ENCODE data around the gene DARS2. TPM values are rescaled to one million over a fixed set of nuclear protein-coding genes. Genes with fewer than 3 reads are reported as not detected.

The DARS2 gene
- total and polyA plus RNA-seq, 2 of the 4 experiments (the other 2 are of a cell fraction): 14.8 to 18.8 TPM

GRCh38 chr1:173889885-173890284, 65.4 kb downstream of the DARS2 start:
- no peak overlapping the region for H3K14ac ChIP-seq (replicated peaks; ENCODE audit: low read depth, low read length)
- no peak overlapping the region for H2BK15ac ChIP-seq (ENCODE audit: low read depth, low read length)
- H4K91ac ChIP-seq (ENCODE audit: insufficient read depth, low read depth, low read length): no peak overlapping the region
- H3K4ac ChIP-seq (ENCODE audit: low read depth, low read length): no peak overlapping the region
- H2AK5ac ChIP-seq (ENCODE audit: low read depth, low read length): no peak overlapping the region
- DNase-seq: no peak
- intact Hi-C loops (cut with micrococcal nuclease) (no loop called here), dilution Hi-C loops (cut with HindIII; ENCODE audit: low sequenced_read_pairs, unreplicated experiment) (no loop called here), in situ Hi-C loops (cut with MboI; ENCODE audit: low sequenced_read_pairs) (no loop called here)
- no peak overlapping the region for H2AK9ac ChIP-seq (replicated peaks; ENCODE audit: low read depth, low read length, poor library complexity)
- BruUV-seq (replicated peaks): no TSS peak
- H3K9me3 ChIP-seq (ENCODE audit: control insufficient read depth, insufficient read depth, low read length): no peaks in the 10 kb centered on the region
- peaks cover 15% of the 10 kb centered on the region for H3K36me3 ChIP-seq (ENCODE audit: control insufficient read depth, insufficient read depth, low read length)
- no peak overlapping the region for H3K4me2 ChIP-seq (ENCODE audit: low read depth, low read length)
- H3K79me1 ChIP-seq (ENCODE audit: low read depth in 1 of 2, low read length in 2 of 2): peaks cover 0 to 4% of the 10 kb centered on the region in 2 experiments; a peak in 1 of 4 replicates
- no peak overlapping the region for H2BK120ac ChIP-seq (ENCODE audit: low read depth, low read length)
- ATAC-seq (ENCODE audit: low read depth): no peak
- H3K18ac ChIP-seq (ENCODE audit: low read depth, low read length): no peak overlapping the region
- no peak for TF ChIP-seq RAD21 (IDR thresholded peaks at IDR 0.05; ENCODE audit: low read length)
- no peak for TF ChIP-seq MAZ (IDR thresholded peaks at IDR 0.05; ENCODE audit: borderline replicate concordance, low read depth, low read length)
- TF ChIP-seq MAFK (IDR thresholded peaks at IDR 0.05; ENCODE audit: low read depth, low read length): no peak
- TF ChIP-seq CEBPB (IDR thresholded peaks at IDR 0.05; ENCODE audit: low read depth, low read length): no peak
- no peak for TF ChIP-seq CHD1 (IDR thresholded peaks at IDR 0.05; ENCODE audit: low read depth, low read length)
- no peak for TF ChIP-seq MXI1 (IDR thresholded peaks at IDR 0.05; ENCODE audit: borderline replicate concordance, low read depth, low read length)
- no peak for TF ChIP-seq BHLHE40 (IDR thresholded peaks at IDR 0.05; ENCODE audit: low read depth, low read length)
- no peak for TF ChIP-seq RFX5 (IDR thresholded peaks at IDR 0.05; ENCODE audit: low read depth, low read length)
- TF ChIP-seq NFE2L2 (IDR thresholded peaks at IDR 0.05; ENCODE audit: low read depth, low read length): no peak
- TF ChIP-seq POLR2A (IDR thresholded peaks at IDR 0.05; ENCODE audit: low read depth, low read length): no peak
- no peak for TF ChIP-seq FOS (IDR thresholded peaks at IDR 0.05; ENCODE audit: low read depth, low read length)
- no peak for TF ChIP-seq SMC3 (IDR thresholded peaks at IDR 0.05; ENCODE audit: low read depth, low read length)
- no peak for TF ChIP-seq RCOR1 (IDR thresholded peaks at IDR 0.05; ENCODE audit: insufficient replicate concordance, low read length)
- no peak for TF ChIP-seq ELK1 (IDR thresholded peaks at IDR 0.05; ENCODE audit: borderline replicate concordance, low read depth, low read length)
- TF ChIP-seq, protein P1, sequence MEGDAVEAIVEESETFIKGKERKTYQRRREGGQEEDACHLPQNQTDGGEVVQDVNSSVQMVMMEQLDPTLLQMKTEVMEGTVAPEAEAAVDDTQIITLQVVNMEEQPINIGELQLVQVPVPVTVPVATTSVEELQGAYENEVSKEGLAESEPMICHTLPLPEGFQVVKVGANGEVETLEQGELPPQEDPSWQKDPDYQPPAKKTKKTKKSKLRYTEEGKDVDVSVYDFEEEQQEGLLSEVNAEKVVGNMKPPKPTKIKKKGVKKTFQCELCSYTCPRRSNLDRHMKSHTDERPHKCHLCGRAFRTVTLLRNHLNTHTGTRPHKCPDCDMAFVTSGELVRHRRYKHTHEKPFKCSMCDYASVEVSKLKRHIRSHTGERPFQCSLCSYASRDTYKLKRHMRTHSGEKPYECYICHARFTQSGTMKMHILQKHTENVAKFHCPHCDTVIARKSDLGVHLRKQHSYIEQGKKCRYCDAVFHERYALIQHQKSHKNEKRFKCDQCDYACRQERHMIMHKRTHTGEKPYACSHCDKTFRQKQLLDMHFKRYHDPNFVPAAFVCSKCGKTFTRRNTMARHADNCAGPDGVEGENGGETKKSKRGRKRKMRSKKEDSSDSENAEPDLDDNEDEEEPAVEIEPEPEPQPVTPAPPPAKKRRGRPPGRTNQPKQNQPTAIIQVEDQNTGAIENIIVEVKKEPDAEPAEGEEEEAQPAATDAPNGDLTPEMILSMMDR (conservative IDR thresholded peaks at IDR 0.05; ENCODE audit: low read depth, low read length): no peak
- TF ChIP-seq, protein P2, sequence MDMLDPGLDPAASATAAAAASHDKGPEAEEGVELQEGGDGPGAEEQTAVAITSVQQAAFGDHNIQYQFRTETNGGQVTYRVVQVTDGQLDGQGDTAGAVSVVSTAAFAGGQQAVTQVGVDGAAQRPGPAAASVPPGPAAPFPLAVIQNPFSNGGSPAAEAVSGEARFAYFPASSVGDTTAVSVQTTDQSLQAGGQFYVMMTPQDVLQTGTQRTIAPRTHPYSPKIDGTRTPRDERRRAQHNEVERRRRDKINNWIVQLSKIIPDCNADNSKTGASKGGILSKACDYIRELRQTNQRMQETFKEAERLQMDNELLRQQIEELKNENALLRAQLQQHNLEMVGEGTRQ (IDR thresholded peaks at IDR 0.05; ENCODE audit: low read depth, low read length): no peak
- no peak overlapping the region for H4K8ac ChIP-seq (ENCODE audit: low read depth in 2 of 2, low read length in 2 of 2)
- H3K4me1 ChIP-seq (ENCODE audit: control insufficient read depth, insufficient read depth, low read length): no peaks in the 10 kb centered on the region
- WGBS, 2 experiments (ENCODE audit: extremely low coverage in 2 of 2, insufficient read length in 1 of 2): no CpG with 5 or more reads among the region's 2 CpGs
- H3K9ac ChIP-seq (ENCODE audit: low read depth, low read length): no peak overlapping the region
- no peak overlapping the region for H3K27ac ChIP-seq (ENCODE audit: insufficient read depth, low read length)
- H2BK5ac ChIP-seq (ENCODE audit: low read depth, low read length, poor library complexity, severe bottlenecking): no peak overlapping the region
- no peaks in the 10 kb centered on the region for H4K20me1 ChIP-seq (ENCODE audit: insufficient read depth, low read length)
- no peaks in the 10 kb centered on the region for H3K27me3 ChIP-seq (ENCODE audit: control insufficient read depth, insufficient read depth, low read length)
- H3K23ac ChIP-seq (ENCODE audit: low read depth, low read length): no peak overlapping the region
- H2BK20ac ChIP-seq (ENCODE audit: low read depth, low read length): no peak overlapping the region
- no peak overlapping the region for H2AFZ ChIP-seq (replicated peaks; ENCODE audit: low read length, poor library complexity)
- H3K4me3 ChIP-seq (ENCODE audit: insufficient read depth, low read depth, low read length): no peak overlapping the region
- no peaks in the 10 kb centered on the region; the same call in 1 of the 2 replicates for H3K9me1 ChIP-seq (ENCODE audit: insufficient read depth, low read length)
- POLR2A ChIA-PET (ENCODE audit: unreplicated experiment): no interaction called here
- H3K56ac ChIP-seq (ENCODE audit: extremely low read depth, insufficient read depth, low read length): no peak overlapping the region
- no peak overlapping the region for H4K5ac ChIP-seq (ENCODE audit: low read depth, low read length)
- CTCF ChIA-PET: no interaction called here
